ENCODE data around the gene RXRA. TPM values are rescaled to one million over a fixed set of nuclear protein-coding genes. Genes with fewer than 3 reads are reported as not detected.

RXRA gene
- total and polyA plus RNA-seq, 2 of the 4 experiments (the other 2 are of a cell fraction): 7.5 to 17.9 TPM

DNA sequence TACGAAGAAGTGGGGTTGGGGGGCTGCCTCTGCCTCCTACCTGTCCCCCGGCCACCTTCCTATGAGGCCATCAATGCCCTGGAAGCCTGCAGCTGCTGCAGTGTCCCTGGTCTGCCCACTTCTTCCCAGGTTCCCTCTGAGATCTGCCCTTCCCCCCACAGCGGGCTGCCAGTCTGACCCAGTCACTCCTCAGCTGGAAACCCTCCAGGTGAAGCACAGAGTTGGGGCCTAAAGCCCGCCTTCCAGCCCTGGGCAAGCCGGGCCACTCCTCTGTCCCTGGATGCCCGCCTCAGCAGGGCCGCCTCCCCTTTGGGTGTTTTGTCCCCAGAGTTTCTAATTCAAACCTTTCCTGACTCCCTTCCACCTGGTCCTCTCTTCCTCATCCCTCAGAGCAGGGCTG, 137.0 kb downstream of the RXRA start:
- H3K14ac ChIP-seq (replicated peaks; ENCODE audit: low read depth, low read length): no peak overlapping the region
- dilution Hi-C loops (cut with HindIII; ENCODE audit: low sequenced_read_pairs, unreplicated experiment): no loop called here

More for the DNA sequence above, 137.0 kb downstream of the RXRA start:
- no TSS peak for BruUV-seq (replicated peaks)
- peak overlapping the region; percentile 35 for H2AK9ac ChIP-seq (replicated peaks; ENCODE audit: low read depth, low read length, poor library complexity)
- WGBS, 2 experiments (ENCODE audit: extremely low coverage in 2 of 2, insufficient read length in 1 of 2): 72% methylated on average over 3 of the region's 7 CpGs; no CpG with 5 or more reads in 1 of the 2 experiments
- no peak overlapping the region for H3K4me3 ChIP-seq (ENCODE audit: insufficient read depth, low read depth, low read length)
- no peak overlapping the region for H3K9ac ChIP-seq (ENCODE audit: low read depth, low read length)
- no peak overlapping the region for H4K91ac ChIP-seq (ENCODE audit: insufficient read depth, low read depth, low read length)
- H3K79me1 ChIP-seq (ENCODE audit: low read depth in 1 of 2, low read length in 2 of 2): no peaks in the 10 kb centered on the region
- no peak overlapping the region for H3K18ac ChIP-seq (ENCODE audit: low read depth, low read length)
- no peak overlapping the region for H3K23ac ChIP-seq (ENCODE audit: low read depth, low read length)
- peak overlapping the region; percentile 44 for H2AFZ ChIP-seq (replicated peaks; ENCODE audit: low read length, poor library complexity)
- H4K20me1 ChIP-seq (ENCODE audit: insufficient read depth, low read length): no peaks in the 10 kb centered on the region
- POLR2A ChIA-PET (ENCODE audit: unreplicated experiment): no interaction called here
- no peak overlapping the region for H3K27ac ChIP-seq (ENCODE audit: insufficient read depth, low read length)
- TF ChIP-seq MAZ (IDR thresholded peaks at IDR 0.05; ENCODE audit: borderline replicate concordance, low read depth, low read length) (no peak), MAFK (IDR thresholded peaks at IDR 0.05; ENCODE audit: low read depth, low read length) (no peak), FOS (IDR thresholded peaks at IDR 0.05; ENCODE audit: low read depth, low read length) (no peak), RAD21 (IDR thresholded peaks at IDR 0.05; ENCODE audit: low read length) (no peak), RCOR1 (IDR thresholded peaks at IDR 0.05; ENCODE audit: insufficient replicate concordance, low read length) (no peak), SMC3 (IDR thresholded peaks at IDR 0.05; ENCODE audit: low read depth, low read length) (no peak), POLR2A (IDR thresholded peaks at IDR 0.05; ENCODE audit: low read depth, low read length) (no peak), NFE2L2 (IDR thresholded peaks at IDR 0.05; ENCODE audit: low read depth, low read length) (no peak), BHLHE40 (IDR thresholded peaks at IDR 0.05; ENCODE audit: low read depth, low read length) (no peak), CEBPB (IDR thresholded peaks at IDR 0.05; ENCODE audit: low read depth, low read length) (no peak), CHD1 (IDR thresholded peaks at IDR 0.05; ENCODE audit: low read depth, low read length) (no peak), MXI1 (IDR thresholded peaks at IDR 0.05; ENCODE audit: borderline replicate concordance, low read depth, low read length) (no peak), RFX5 (IDR thresholded peaks at IDR 0.05; ENCODE audit: low read depth, low read length) (no peak)
- TF ChIP-seq, protein P1, sequence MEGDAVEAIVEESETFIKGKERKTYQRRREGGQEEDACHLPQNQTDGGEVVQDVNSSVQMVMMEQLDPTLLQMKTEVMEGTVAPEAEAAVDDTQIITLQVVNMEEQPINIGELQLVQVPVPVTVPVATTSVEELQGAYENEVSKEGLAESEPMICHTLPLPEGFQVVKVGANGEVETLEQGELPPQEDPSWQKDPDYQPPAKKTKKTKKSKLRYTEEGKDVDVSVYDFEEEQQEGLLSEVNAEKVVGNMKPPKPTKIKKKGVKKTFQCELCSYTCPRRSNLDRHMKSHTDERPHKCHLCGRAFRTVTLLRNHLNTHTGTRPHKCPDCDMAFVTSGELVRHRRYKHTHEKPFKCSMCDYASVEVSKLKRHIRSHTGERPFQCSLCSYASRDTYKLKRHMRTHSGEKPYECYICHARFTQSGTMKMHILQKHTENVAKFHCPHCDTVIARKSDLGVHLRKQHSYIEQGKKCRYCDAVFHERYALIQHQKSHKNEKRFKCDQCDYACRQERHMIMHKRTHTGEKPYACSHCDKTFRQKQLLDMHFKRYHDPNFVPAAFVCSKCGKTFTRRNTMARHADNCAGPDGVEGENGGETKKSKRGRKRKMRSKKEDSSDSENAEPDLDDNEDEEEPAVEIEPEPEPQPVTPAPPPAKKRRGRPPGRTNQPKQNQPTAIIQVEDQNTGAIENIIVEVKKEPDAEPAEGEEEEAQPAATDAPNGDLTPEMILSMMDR (conservative IDR thresholded peaks at IDR 0.05; ENCODE audit: low read depth, low read length): no peak
- TF ChIP-seq, protein P2, sequence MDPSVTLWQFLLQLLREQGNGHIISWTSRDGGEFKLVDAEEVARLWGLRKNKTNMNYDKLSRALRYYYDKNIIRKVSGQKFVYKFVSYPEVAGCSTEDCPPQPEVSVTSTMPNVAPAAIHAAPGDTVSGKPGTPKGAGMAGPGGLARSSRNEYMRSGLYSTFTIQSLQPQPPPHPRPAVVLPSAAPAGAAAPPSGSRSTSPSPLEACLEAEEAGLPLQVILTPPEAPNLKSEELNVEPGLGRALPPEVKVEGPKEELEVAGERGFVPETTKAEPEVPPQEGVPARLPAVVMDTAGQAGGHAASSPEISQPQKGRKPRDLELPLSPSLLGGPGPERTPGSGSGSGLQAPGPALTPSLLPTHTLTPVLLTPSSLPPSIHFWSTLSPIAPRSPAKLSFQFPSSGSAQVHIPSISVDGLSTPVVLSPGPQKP (IDR thresholded peaks at IDR 0.05; ENCODE audit: borderline replicate concordance, low read depth, low read length): no peak
- TF ChIP-seq, protein P3, sequence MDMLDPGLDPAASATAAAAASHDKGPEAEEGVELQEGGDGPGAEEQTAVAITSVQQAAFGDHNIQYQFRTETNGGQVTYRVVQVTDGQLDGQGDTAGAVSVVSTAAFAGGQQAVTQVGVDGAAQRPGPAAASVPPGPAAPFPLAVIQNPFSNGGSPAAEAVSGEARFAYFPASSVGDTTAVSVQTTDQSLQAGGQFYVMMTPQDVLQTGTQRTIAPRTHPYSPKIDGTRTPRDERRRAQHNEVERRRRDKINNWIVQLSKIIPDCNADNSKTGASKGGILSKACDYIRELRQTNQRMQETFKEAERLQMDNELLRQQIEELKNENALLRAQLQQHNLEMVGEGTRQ (IDR thresholded peaks at IDR 0.05; ENCODE audit: low read depth, low read length): no peak
- H2BK20ac ChIP-seq (ENCODE audit: low read depth, low read length): no peak overlapping the region
- no peak overlapping the region for H4K8ac ChIP-seq (ENCODE audit: low read depth in 2 of 2, low read length in 2 of 2)
- no peak overlapping the region for H2BK120ac ChIP-seq (ENCODE audit: low read depth, low read length)
- H3K27me3 ChIP-seq (ENCODE audit: control insufficient read depth, insufficient read depth, low read length): no peaks in the 10 kb centered on the region
- DNase-seq (no peak), ATAC-seq (ENCODE audit: low read depth) (no peak)
- no peak overlapping the region for H4K5ac ChIP-seq (ENCODE audit: low read depth, low read length)
- in situ Hi-C loops (cut with MboI; ENCODE audit: low sequenced_read_pairs): no loop called here
- intact Hi-C loops (cut with micrococcal nuclease): no loop called here
- H3K36me3 ChIP-seq (ENCODE audit: control insufficient read depth, insufficient read depth, low read length): no peaks in the 10 kb centered on the region
- no peaks in the 10 kb centered on the region for H3K9me1 ChIP-seq (ENCODE audit: insufficient read depth, low read length)
- no peak overlapping the region for H2AK5ac ChIP-seq (ENCODE audit: low read depth, low read length)
- H3K56ac ChIP-seq (ENCODE audit: extremely low read depth, insufficient read depth, low read length): no peak overlapping the region
- no peak overlapping the region for H3K4ac ChIP-seq (ENCODE audit: low read depth, low read length)
- no peak overlapping the region for H2BK15ac ChIP-seq (ENCODE audit: low read depth, low read length)
- peaks cover 5% of the 10 kb centered on the region; the same call in 1 of the 2 replicates for H3K9me3 ChIP-seq (ENCODE audit: control insufficient read depth, insufficient read depth, low read length)
- peaks cover 5% of the 10 kb centered on the region for H3K4me1 ChIP-seq (ENCODE audit: control insufficient read depth, insufficient read depth, low read length)
- CTCF ChIA-PET: no interaction called here
- no peak overlapping the region for H3K4me2 ChIP-seq (ENCODE audit: low read depth, low read length)
- no peak overlapping the region for H2BK5ac ChIP-seq (ENCODE audit: low read depth, low read length, poor library complexity, severe bottlenecking)
